ENCODE results near the gene CEP350. TPM values are rescaled to one million over a fixed set of nuclear protein-coding genes. Genes with fewer than 3 reads are reported as not detected.

Gene CEP350
- total and polyA plus RNA-seq, 10 of the 15 experiments (the other 5 are each of a cell fraction or from before 2014, with no cell fraction given) = 5.2 to 46.0 (median 23.1) TPM

DNA sequence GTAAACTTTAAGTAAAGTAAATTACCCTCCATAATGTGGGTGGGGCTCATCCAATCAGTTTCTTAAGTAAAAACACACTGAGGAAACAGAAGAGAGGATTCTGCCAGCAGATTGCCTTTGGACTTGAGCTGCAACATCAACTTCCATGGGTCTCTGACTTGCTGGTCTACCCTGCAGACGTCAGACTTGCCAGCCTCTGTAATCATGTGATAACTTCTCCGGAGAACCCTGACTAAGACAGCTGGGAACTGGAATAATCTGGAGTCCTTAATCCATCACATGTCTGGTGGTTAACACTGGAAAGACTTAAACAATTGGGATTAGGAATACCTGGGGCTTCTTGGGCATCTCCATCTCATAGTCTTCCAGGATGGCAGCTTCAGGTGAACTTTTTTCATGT lies 13.2 kb upstream of the CEP350 start:
- CTCF ChIA-PET = interaction anchor here (0.6 to 1.1 kb wide), 2 partner anchors 20 to 103 kb away, joined by 3 read pairs; no protein-coding TSS in a partner anchor
- TF ChIP-seq ATF7 (IDR thresholded peaks at IDR 0.05; ENCODE audit: low read depth) (no peak), BACH1 (IDR thresholded peaks at IDR 0.05; ENCODE audit: borderline replicate concordance) (no peak), MTA2 (IDR thresholded peaks at IDR 0.05; ENCODE audit: low read depth) (no peak), FOS (IDR thresholded peaks at IDR 0.05; ENCODE audit: borderline replicate concordance, extremely low read depth, insufficient read length) (no peak), CREB1 (IDR thresholded peaks at IDR 0.05; ENCODE audit: low read depth) (no peak), ZNF384 (IDR thresholded peaks at IDR 0.05; ENCODE audit: borderline replicate concordance, low read depth, low read length) (no peak), DPF2 (IDR thresholded peaks at IDR 0.05) (no peak), NR2C2 (IDR thresholded peaks at IDR 0.05; ENCODE audit: borderline replicate concordance, control insufficient read depth, insufficient read length, low read depth) (no peak), STAT3 (IDR thresholded peaks at IDR 0.05; ENCODE audit: low read depth, low read length) (no peak), SMAD1 (IDR thresholded peaks at IDR 0.05; ENCODE audit: low read depth, partially characterized antibody) (no peak)
- TF ChIP-seq, protein P1, sequence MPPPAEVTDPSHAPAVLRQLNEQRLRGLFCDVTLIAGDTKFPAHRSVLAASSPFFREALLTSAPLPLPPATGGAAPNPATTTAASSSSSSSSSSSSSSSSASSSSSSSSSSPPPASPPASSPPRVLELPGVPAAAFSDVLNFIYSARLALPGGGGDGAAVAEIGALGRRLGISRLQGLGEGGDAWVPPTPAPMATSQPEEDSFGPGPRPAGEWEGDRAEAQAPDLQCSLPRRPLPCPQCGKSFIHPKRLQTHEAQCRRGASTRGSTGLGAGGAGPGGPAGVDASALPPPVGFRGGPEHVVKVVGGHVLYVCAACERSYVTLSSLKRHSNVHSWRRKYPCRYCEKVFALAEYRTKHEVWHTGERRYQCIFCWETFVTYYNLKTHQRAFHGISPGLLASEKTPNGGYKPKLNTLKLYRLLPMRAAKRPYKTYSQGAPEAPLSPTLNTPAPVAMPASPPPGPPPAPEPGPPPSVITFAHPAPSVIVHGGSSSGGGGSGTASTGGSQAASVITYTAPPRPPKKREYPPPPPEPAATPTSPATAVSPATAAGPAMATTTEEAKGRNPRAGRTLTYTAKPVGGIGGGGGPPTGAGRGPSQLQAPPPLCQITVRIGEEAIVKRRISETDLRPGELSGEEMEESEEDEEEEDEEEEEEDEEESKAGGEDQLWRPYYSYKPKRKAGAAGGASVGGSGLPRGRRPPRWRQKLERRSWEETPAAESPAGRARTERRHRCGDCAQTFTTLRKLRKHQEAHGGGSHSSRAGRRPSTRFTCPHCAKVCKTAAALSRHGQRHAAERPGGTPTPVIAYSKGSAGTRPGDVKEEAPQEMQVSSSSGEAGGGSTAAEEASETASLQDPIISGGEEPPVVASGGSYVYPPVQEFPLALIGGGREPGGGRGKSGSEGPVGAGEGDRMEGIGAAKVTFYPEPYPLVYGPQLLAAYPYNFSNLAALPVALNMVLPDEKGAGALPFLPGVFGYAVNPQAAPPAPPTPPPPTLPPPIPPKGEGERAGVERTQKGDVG (CRISPR knock-in tag; IDR thresholded peaks at IDR 0.05) = no peak
- TF ChIP-seq, protein P2, sequence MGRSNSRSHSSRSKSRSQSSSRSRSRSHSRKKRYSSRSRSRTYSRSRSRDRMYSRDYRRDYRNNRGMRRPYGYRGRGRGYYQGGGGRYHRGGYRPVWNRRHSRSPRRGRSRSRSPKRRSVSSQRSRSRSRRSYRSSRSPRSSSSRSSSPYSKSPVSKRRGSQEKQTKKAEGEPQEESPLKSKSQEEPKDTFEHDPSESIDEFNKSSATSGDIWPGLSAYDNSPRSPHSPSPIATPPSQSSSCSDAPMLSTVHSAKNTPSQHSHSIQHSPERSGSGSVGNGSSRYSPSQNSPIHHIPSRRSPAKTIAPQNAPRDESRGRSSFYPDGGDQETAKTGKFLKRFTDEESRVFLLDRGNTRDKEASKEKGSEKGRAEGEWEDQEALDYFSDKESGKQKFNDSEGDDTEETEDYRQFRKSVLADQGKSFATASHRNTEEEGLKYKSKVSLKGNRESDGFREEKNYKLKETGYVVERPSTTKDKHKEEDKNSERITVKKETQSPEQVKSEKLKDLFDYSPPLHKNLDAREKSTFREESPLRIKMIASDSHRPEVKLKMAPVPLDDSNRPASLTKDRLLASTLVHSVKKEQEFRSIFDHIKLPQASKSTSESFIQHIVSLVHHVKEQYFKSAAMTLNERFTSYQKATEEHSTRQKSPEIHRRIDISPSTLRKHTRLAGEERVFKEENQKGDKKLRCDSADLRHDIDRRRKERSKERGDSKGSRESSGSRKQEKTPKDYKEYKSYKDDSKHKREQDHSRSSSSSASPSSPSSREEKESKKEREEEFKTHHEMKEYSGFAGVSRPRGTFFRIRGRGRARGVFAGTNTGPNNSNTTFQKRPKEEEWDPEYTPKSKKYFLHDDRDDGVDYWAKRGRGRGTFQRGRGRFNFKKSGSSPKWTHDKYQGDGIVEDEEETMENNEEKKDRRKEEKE (IDR thresholded peaks at IDR 0.05) = no peak
- TF ChIP-seq, protein P3, sequence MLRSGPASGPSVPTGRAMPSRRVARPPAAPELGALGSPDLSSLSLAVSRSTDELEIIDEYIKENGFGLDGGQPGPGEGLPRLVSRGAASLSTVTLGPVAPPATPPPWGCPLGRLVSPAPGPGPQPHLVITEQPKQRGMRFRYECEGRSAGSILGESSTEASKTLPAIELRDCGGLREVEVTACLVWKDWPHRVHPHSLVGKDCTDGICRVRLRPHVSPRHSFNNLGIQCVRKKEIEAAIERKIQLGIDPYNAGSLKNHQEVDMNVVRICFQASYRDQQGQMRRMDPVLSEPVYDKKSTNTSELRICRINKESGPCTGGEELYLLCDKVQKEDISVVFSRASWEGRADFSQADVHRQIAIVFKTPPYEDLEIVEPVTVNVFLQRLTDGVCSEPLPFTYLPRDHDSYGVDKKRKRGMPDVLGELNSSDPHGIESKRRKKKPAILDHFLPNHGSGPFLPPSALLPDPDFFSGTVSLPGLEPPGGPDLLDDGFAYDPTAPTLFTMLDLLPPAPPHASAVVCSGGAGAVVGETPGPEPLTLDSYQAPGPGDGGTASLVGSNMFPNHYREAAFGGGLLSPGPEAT (IDR thresholded peaks at IDR 0.05; ENCODE audit: low read depth) = no peak
- TF ChIP-seq, protein P4, sequence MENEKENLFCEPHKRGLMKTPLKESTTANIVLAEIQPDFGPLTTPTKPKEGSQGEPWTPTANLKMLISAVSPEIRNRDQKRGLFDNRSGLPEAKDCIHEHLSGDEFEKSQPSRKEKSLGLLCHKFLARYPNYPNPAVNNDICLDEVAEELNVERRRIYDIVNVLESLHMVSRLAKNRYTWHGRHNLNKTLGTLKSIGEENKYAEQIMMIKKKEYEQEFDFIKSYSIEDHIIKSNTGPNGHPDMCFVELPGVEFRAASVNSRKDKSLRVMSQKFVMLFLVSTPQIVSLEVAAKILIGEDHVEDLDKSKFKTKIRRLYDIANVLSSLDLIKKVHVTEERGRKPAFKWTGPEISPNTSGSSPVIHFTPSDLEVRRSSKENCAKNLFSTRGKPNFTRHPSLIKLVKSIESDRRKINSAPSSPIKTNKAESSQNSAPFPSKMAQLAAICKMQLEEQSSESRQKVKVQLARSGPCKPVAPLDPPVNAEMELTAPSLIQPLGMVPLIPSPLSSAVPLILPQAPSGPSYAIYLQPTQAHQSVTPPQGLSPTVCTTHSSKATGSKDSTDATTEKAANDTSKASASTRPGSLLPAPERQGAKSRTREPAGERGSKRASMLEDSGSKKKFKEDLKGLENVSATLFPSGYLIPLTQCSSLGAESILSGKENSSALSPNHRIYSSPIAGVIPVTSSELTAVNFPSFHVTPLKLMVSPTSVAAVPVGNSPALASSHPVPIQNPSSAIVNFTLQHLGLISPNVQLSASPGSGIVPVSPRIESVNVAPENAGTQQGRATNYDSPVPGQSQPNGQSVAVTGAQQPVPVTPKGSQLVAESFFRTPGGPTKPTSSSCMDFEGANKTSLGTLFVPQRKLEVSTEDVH (IDR thresholded peaks at IDR 0.05; ENCODE audit: low read depth, partially characterized antibody) = no peak

More for the DNA sequence above, 13.2 kb upstream of the CEP350 start:
- no peaks in the 10 kb centered on the region for H3K36me3 ChIP-seq (ENCODE audit: control insufficient read depth in 2 of 2, insufficient read depth in 2 of 2, low read length in 1 of 2)
- no peak overlapping the region for H3K4me2 ChIP-seq (ENCODE audit: control insufficient read depth, insufficient read depth)
- H3K4me3 ChIP-seq = no peak overlapping the region
- in situ Hi-C loops (cut with MboI) (no loop called here), intact Hi-C loops (cut with micrococcal nuclease; ENCODE audit: unreplicated experiment) (no loop called here)
- no peaks in the 10 kb centered on the region for H3K27me3 ChIP-seq (replicated peaks in 1 of 2; ENCODE audit: control insufficient read depth in 2 of 2, insufficient read depth in 2 of 2, low read length in 1 of 2)
- BruUV-seq (replicated peaks) = no TSS peak
- no peaks in the 10 kb centered on the region for H3K79me2 ChIP-seq (ENCODE audit: control insufficient read depth, insufficient read depth, low read length)
- no peak overlapping the region for H2AFZ ChIP-seq (ENCODE audit: control insufficient read depth, low read depth, low read length)
- H3K4me1 ChIP-seq (ENCODE audit: control insufficient read depth, insufficient read depth, low read length) = no peaks in the 10 kb centered on the region
- H3K9me3 ChIP-seq (replicated peaks; ENCODE audit: control insufficient read depth, insufficient read depth, low read length) = no peaks in the 10 kb centered on the region
- FAIRE-seq (no peak), ATAC-seq (no peak), DNase-seq (ENCODE audit: low read depth, low spot score) (no peak)
- ChIA-PET SMC1A (ENCODE audit: uncharacterized antibody, unreplicated experiment) (interaction anchor here (1.1 kb wide), 1 partner anchor 10 kb away, joined by 5 read pairs; no protein-coding TSS in a partner anchor), POLR2A (interaction anchor here (0.6 to 0.8 kb wide), 2 partner anchors 12 to 127 kb away, joined by 3 to 4 read pairs; partner anchors contain the start of gene CEP350), RAD21 (ENCODE audit: unreplicated experiment) (no interaction called here)
- H4K20me1 ChIP-seq (ENCODE audit: control insufficient read depth, insufficient read depth) = no peaks in the 10 kb centered on the region
- 81% methylated on average over 2 of the region's 2 CpGs for WGBS (ENCODE audit: insufficient coverage, insufficient replicate concordance, low lambda C conversion rate, missing lambda C conversion rate)
- no peak overlapping the region for H3K27ac ChIP-seq (ENCODE audit: control insufficient read depth, insufficient read depth)
- H3K9ac ChIP-seq (ENCODE audit: control insufficient read depth, insufficient read depth, low read length) = no peak overlapping the region

Measured in GM12878 (cell line).